Choroid plexus epithelial cell (primary cell): Measurements from ENCODE around the gene OMP.
A peak's percentile ranks its signal among the peaks of the same experiment; 100 is the strongest.

Experiments used
- DNase-seq: peaks from one replicate; pipeline ENCODE4 v3.0.0-alpha.2; 2010; ENCODE audit warnings: low read depth
- H3K4me3 ChIP-seq: 2 replicates; pipeline ENCODE4 v1.5.1; 2011; ENCODE audit warnings: low read depth, mild to moderate bottlenecking, control low read depth, low read length, moderate library complexity
- TF ChIP-seq, protein P1 (sequence below): conservative IDR thresholded peaks from 2 replicates; pipeline ENCODE4 v1.5.1; 2011; ENCODE audit warnings: low read depth, mild to moderate bottlenecking, control low read depth, inconsistent platforms, low read length, moderate library complexity

Gene OMP

DNA sequence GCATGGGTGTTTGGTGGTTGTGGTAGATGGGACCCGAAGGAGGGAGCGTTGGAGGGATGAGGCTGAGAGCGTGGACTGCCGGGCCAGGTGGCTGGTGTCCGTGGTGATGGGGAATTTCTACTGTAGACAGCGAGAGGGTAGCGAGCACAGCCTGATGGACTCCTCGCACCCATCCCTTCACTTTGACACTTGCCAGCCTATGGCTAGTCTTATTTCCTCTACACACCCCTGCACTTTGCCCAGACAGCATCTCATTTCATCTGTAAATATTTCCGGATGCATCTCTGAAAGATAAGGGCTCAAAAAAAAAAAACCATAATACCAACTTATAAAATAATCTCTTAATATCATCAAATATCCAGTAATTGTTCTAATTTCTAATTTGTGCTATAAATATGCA is 5.8 kb downstream of the OMP start:
- DNase-seq = no peak
- H3K4me3 ChIP-seq = no peak overlapping the region
- TF ChIP-seq, protein P1, sequence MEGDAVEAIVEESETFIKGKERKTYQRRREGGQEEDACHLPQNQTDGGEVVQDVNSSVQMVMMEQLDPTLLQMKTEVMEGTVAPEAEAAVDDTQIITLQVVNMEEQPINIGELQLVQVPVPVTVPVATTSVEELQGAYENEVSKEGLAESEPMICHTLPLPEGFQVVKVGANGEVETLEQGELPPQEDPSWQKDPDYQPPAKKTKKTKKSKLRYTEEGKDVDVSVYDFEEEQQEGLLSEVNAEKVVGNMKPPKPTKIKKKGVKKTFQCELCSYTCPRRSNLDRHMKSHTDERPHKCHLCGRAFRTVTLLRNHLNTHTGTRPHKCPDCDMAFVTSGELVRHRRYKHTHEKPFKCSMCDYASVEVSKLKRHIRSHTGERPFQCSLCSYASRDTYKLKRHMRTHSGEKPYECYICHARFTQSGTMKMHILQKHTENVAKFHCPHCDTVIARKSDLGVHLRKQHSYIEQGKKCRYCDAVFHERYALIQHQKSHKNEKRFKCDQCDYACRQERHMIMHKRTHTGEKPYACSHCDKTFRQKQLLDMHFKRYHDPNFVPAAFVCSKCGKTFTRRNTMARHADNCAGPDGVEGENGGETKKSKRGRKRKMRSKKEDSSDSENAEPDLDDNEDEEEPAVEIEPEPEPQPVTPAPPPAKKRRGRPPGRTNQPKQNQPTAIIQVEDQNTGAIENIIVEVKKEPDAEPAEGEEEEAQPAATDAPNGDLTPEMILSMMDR = no peak

DNA sequence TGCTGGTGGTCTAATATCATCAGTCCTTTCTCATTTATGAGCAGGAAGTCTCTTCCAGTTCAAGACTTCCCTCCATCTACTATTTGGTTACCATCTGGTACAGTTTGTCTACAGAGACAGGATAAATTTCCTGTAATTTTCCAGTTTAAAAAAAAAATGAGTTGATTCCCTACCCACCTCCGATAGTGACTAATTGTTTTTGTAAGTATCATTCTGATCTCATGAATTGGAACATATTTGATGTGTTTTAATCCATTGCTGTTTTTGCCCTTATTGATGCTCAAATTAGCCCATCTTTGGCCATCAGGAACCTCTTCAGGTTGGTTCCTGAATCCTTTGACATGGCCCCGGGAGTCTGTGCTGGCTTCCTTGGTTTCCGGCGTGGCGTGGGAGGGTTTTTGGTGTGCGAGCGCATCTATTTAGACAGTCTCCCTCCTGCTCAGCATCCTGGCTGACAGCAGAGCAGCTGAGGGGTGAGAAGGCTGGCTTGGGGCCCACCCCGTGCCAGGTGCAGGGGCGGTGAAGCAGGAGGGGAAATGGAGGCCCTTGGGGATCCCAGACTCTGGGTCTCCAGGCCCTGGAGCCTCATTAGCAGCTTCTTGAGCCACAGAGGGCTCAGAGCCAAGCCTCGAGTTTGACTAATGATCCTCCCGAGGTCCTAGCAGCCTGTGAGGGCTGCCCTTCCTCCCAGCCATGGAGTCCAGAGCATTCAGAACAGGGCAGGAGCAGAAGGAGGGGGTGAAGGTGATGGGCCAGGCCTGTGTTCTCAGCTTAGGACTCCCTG is 6.8 kb downstream of the OMP start:
- TF ChIP-seq, protein P1 = no peak
- no peak overlapping the region for H3K4me3 ChIP-seq
- peak; percentile 45 for DNase-seq

DNA sequence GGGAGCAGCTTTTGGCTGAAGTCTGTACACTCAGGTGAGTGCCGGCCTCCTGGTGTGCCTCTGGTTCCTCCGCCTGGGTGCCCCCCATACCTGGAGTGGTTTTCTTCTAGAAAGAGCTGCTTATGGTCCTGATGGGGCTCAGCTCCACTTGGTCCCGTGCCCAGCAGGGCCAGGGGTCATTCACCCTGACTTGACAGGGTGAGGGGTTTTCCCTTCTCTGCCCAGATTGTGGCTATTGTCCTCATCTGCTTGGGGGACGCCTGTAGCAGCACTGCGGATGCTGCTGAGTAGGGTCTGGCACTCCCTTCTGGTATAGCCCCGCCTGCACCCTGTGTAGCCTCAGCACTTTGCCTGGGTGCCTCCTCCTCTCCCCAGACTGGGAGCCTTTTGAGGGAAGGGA is 8.2 kb downstream of the OMP start:
- TF ChIP-seq, protein P1 = no peak
- no peak for DNase-seq
- no peak overlapping the region for H3K4me3 ChIP-seq

DNA sequence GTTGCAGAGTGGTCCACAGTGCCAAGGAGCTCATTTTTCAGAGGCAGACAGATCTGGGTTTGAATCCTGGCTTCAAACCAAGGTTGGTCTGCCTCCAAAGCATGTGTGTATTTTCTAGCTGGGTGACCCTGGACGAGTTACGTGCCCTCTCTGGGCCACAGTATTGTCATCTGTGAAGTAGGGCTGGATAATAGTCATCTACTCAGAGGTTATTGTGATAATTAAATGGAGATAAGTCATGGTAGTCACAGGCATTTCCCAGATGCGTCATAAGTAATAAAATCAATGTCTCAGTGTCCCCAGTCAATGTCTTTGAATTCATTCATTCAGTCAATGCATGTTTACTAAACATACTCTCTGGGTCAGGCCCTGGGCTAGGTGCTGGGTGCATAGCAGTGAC is 8.6 kb downstream of the OMP start:
- H3K4me3 ChIP-seq = no peak overlapping the region
- TF ChIP-seq, protein P1 = no peak
- no peak for DNase-seq

DNA sequence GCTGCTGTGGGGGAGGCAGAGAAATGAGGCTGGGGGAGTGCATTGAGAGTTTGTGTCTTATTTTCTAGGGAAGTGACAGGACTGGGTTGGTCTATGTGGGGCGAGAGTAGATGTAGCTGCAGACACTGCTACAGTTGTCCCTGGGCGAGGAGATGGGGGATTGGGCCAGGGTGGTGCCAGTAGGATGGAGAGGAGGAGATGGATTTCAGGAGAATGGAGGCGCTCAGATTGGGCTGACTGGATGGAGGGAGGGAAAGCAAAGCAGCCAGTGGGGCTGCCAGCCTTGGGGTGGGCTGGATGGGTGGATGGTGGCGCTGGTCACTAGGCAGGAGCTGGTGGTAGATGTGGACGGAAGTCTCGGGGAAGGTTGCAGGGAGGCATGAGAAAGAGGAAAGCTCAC is 9.3 kb downstream of the OMP start:
- no peak for DNase-seq
- TF ChIP-seq, protein P1 = no peak
- H3K4me3 ChIP-seq = no peak overlapping the region

DNA sequence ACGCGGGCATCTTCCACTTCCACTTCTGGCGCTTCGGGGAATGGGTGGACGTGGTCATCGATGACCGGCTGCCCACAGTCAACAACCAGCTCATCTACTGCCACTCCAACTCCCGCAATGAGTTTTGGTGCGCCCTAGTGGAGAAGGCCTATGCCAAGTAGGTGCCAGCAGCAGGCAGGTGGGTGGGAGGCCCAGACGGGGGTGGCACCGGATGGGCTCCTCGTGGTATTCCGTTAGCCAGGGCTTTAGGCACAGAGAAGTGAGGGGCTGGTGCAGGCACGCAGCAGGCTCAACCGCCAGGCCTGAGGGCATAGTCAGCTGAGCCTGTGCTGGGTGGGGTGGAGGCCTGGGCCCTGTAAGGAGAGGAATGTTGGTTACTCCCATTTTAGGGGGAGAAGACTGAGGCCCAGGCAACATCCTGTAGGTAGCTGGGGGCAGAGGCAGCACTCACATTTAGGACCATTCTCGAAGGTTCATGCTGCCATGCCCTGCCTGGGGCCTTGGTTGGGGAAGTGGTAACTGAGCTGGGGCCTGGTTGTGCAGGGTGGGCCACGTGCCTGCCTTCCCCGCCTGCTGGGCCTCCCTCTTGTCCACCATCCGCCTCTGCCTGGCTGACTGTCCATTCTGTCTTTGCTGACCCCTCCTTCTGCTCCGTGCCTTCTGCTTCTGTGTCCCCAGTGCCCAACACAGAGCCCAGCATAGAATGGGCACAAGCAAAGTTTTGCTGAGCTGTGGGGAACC is 10.2 kb downstream of the OMP start:
- no peak for DNase-seq
- H3K4me3 ChIP-seq = no peak overlapping the region
- TF ChIP-seq, protein P1 = no peak
